Calu3 (cell line): ENCODE results near the gene TPI1. TPM values are rescaled to one million over a fixed set of nuclear protein-coding genes. Genes with fewer than 3 reads are reported as not detected.
A peak's percentile ranks its signal among the peaks of the same experiment; 100 is the strongest.

Source experiments
- Bru-seq: library from RNA; stranded (reverse); fragments of 400-500 nt; gene quantifications from one replicate; lab custom pipeline; 2021; lab: Mats Ljungman, UMichigan
- BruChase-seq, 2 experiments: library from RNA; stranded (reverse); fragments of 400-500 nt; gene quantifications; one replicate each; lab custom pipeline; 2021; lab: Mats Ljungman, UMichigan
- BruUV-seq: library from RNA; stranded (reverse); fragments of 400-500 nt; replicated peaks from 2 replicates; lab custom pipeline; 2021; lab: Mats Ljungman, UMichigan
- CTCF ChIA-PET: fragments of 300-600 bp; sonication (Branson Sonifier 250); formaldehyde crosslinking; loops from one replicate; lab custom pipeline; 2022; ENCODE audit warnings: antibody characterized with exemption; lab: Charles Lee
- DNase-seq: peaks from one replicate; pipeline ENCODE4 v3.0.0; 2022
- H3K27ac Mint-ChIP-seq: one replicate; pipeline ENCODE4 v1.8.0; 2022; ENCODE audit warnings: mixed read lengths; ENCODE audit not compliant: unreplicated experiment
- H3K27me3 Mint-ChIP-seq: one replicate; pipeline ENCODE4 v1.8.0; 2022; ENCODE audit warnings: mixed read lengths; ENCODE audit not compliant: unreplicated experiment
- H3K36me3 Mint-ChIP-seq: one replicate; pipeline ENCODE4 v1.8.0; 2022; ENCODE audit warnings: mild to moderate bottlenecking, moderate library complexity, mixed read lengths; ENCODE audit not compliant: insufficient read depth, unreplicated experiment
- H3K4me1 Mint-ChIP-seq: one replicate; pipeline ENCODE4 v1.8.0; 2022; ENCODE audit warnings: mild to moderate bottlenecking, low read depth, mixed read lengths; ENCODE audit not compliant: unreplicated experiment
- H3K4me3 Mint-ChIP-seq: one replicate; pipeline ENCODE4 v1.8.0; 2022; ENCODE audit warnings: mild to moderate bottlenecking, low read depth, moderate library complexity, mixed read lengths; ENCODE audit not compliant: unreplicated experiment
- H3K9me3 Mint-ChIP-seq: one replicate; pipeline ENCODE4 v1.8.0; 2022; ENCODE audit warnings: low read depth, mixed read lengths; ENCODE audit not compliant: unreplicated experiment
- CTCF ChIP-seq: fragments of 200-600 bp; IDR thresholded peaks from one replicate; pipeline ENCODE4 v1.8.0; 2022; ENCODE audit warnings: antibody characterized with exemption; ENCODE audit not compliant: unreplicated experiment
- intact Hi-C: fragments of 100-400 bp; cut with micrococcal nuclease; formaldehyde crosslinking; loops from one replicate; pipeline ENCODE4 v1.10.0; 2022; ENCODE audit not compliant: unreplicated experiment
- long read RNA-seq: library from polyadenylated mRNA; stranded (forward); transcript quantifications from one replicate; pipeline ENCODE4 v2.0.0, GENCODE V29; 2022
- total RNA-seq: library from RNA; stranded (reverse); gene quantifications from 2 replicates; pipeline ENCODE4 v1.2.3, GENCODE V29; 2022

Gene TPI1
- total RNA-seq, result 608 and 639 TPM in 2 replicates
- percentile 92 among the genes with signal in this experiment for Bru-seq, nascent RNA
- percentile 99 among the genes with signal in this experiment for BruChase-seq, experiment 1, labeled RNA remaining after a 6-hour chase
- BruChase-seq, experiment 2, labeled RNA remaining after a 2-hour chase, result percentile 97 among the genes with signal in this experiment
- long read RNA-seq, transcript TPI1-201 (7 exons, 1,763 nt), result major isoform, 1,977 of 2,081 reads
- long read RNA-seq, partial matches to known transcripts, result 33 of 2,081 reads
- long read RNA-seq, other reads (novel, unspliced or antisense), result 68 of 2,081 reads

- CTCF ChIA-PET, result interaction anchor here (0.7 to 2.0 kb wide), 3 partner anchors 15 to 572 kb away, joined by 5 to 15 read pairs (median 6); partner anchors contain the start of genes CDCA3 and USP5
- peaks cover 43% of the 10 kb centered on the region for H3K4me1 Mint-ChIP-seq
- no peak for TF ChIP-seq CTCF
- H3K27me3 Mint-ChIP-seq, result no peaks in the 10 kb centered on the region
- DNase-seq, result peak; percentile 78
- no peaks in the 10 kb centered on the region for H3K9me3 Mint-ChIP-seq
- no TSS peak for BruUV-seq
- H3K4me3 Mint-ChIP-seq, result peak within 1 kb of the TSS; percentile 88
- intact Hi-C loops, result loop anchor here (5.0 kb wide), 2 partner anchors 60 to 75 kb away; partner anchors contain the start of genes ATN1, C12orf57 and RNU7-1
- peaks cover 77% of the 10 kb centered on the region for H3K36me3 Mint-ChIP-seq
- H3K27ac Mint-ChIP-seq, result peak within 1 kb of the TSS; percentile 91
These were observed at the start of gene TPI1 for GRCh38 chr12:6867413-6868210. Gene TPI1, plus strand, starts transcription at chr12:6867531. Its CDS starts 36 bp downstream, at chr12:6867567.

- Mint-ChIP-seq H3K36me3 (no peaks in the 10 kb centered on the region), H3K9me3 (no peaks in the 10 kb centered on the region), H3K27ac (no peak overlapping the region), H3K27me3 (peaks cover 92% of the 10 kb centered on the region), H3K4me1 (no peaks in the 10 kb centered on the region), H3K4me3 (no peak overlapping the region)
- no peak for TF ChIP-seq CTCF
- intact Hi-C loops, result no loop called here
- DNase-seq, result no peak
- CTCF ChIA-PET, result no interaction called here
- BruUV-seq, result no TSS peak
These were observed 49.6 kb upstream of the TPI1 start for GRCh38 chr12:6817662-6818157.

GRCh38 chr12:6818222-6818621 lies 49.1 kb upstream of the TPI1 start:
- Mint-ChIP-seq H3K4me3 (no peak overlapping the region), H3K36me3 (no peaks in the 10 kb centered on the region), H3K27ac (no peak overlapping the region), H3K4me1 (no peaks in the 10 kb centered on the region), H3K9me3 (no peaks in the 10 kb centered on the region), H3K27me3 (peaks cover 97% of the 10 kb centered on the region)
- CTCF ChIA-PET, result no interaction called here
- intact Hi-C loops, result no loop called here
- BruUV-seq, result no TSS peak
- no peak for TF ChIP-seq CTCF
- DNase-seq, result no peak

- CTCF ChIA-PET, result no interaction called here
- intact Hi-C loops, result no loop called here
- Mint-ChIP-seq H3K27me3 (peaks cover 98% of the 10 kb centered on the region), H3K27ac (no peak overlapping the region), H3K4me3 (no peak overlapping the region), H3K4me1 (no peaks in the 10 kb centered on the region), H3K36me3 (no peaks in the 10 kb centered on the region), H3K9me3 (no peaks in the 10 kb centered on the region)
- BruUV-seq, result no TSS peak
- no peak for DNase-seq
- no peak for TF ChIP-seq CTCF
These were observed 48.7 kb upstream of the TPI1 start for GRCh38 chr12:6818645-6819044.
